IPS DF 4.7 (cell line): ENCODE measurements around the gene RAB1B.
"Not testable (repeated sequence)": the region's sequence is repeated elsewhere in the genome, so short reads cannot be mapped to it uniquely, and the experiment has no call there.

ENCODE experiments used
- DNase-seq: peaks from one replicate; pipeline ENCODE4 v3.0.0-alpha.2; 2013; ENCODE audit warnings: low spot score; ENCODE audit errors: extremely low read depth

The RAB1B gene

GRCh38 chr11:66299186-66299585, 30.7 kb downstream of the RAB1B start:
- no peak for DNase-seq

GRCh38 chr11:66302656-66303055, 34.2 kb downstream of the RAB1B start:
- DNase-seq, result no peak

- DNase-seq, result no peak
These were observed 41.0 kb downstream of the RAB1B start for GRCh38 chr11:66309475-66309874.

- no peak for DNase-seq
These were observed 41.9 kb downstream of the RAB1B start for GRCh38 chr11:66310324-66310723.

GRCh38 chr11:66310803-66311440, 42.5 kb downstream of the RAB1B start:
- DNase-seq, result not testable (repeated sequence)

GRCh38 chr11:66311470-66311964, 43.1 kb downstream of the RAB1B start:
- DNase-seq, result no peak

GRCh38 chr11:66311965-66312548, 43.6 kb downstream of the RAB1B start:
- no peak for DNase-seq

GRCh38 chr11:66312549-66313320, 44.3 kb downstream of the RAB1B start:
- peak; percentile 87 for DNase-seq

GRCh38 chr11:66313321-66314185, 45.1 kb downstream of the RAB1B start:
- DNase-seq, result no peak

GRCh38 chr11:66314186-66314501, 45.7 kb downstream of the RAB1B start:
- no peak for DNase-seq

GRCh38 chr11:66314561-66315497, 46.4 kb downstream of the RAB1B start:
- no peak for DNase-seq

- DNase-seq, result no peak
These were observed 47.1 kb downstream of the RAB1B start for GRCh38 chr11:66315498-66315885.

GRCh38 chr11:66315921-66316811, 47.7 kb downstream of the RAB1B start:
- no peak for DNase-seq

- DNase-seq, result no peak
These were observed 48.4 kb downstream of the RAB1B start, which contains the start of gene CD248 for GRCh38 chr11:66316849-66317251. Gene CD248 (minus strand): TSS chr11:66317044. CDS start chr11:66317027, 17 bp downstream.

- no peak for DNase-seq
These were observed 48.9 kb downstream of the RAB1B start for GRCh38 chr11:66317322-66317722.

GRCh38 chr11:66317723-66318599, 49.5 kb downstream of the RAB1B start:
- DNase-seq, result no peak

GRCh38 chr11:66318600-66318970, 50.1 kb downstream of the RAB1B start:
- DNase-seq, result no peak

- DNase-seq, result not testable (repeated sequence)
These were observed 51.9 kb downstream of the RAB1B start for GRCh38 chr11:66320289-66320688.
